GM21786 (cell line): Measurements from ENCODE around the gene NXPH4.

Source experiments
- ATAC-seq: cut with Tn5 transposase; IDR thresholded peaks from one replicate; pipeline ENCODE4 v1.9.1; 2021; ENCODE audit not compliant: unreplicated experiment

NXPH4 gene

GRCh38 chr12:57216014-57216911 is at the start of gene NXPH4:
Gene NXPH4 (plus strand): TSS chr12:57216794. CDS start chr12:57216970, 176 bp downstream.
- ATAC-seq, result no peak

- no peak for ATAC-seq
Observed at GRCh38 chr12:57166971-57167371, 49.6 kb upstream of the NXPH4 start.

GRCh38 chr12:57168058-57168457 is 48.5 kb upstream of the NXPH4 start:
- no peak for ATAC-seq

GRCh38 chr12:57169046-57169795 is 47.4 kb upstream of the NXPH4 start:
- no peak for ATAC-seq

GRCh38 chr12:57169969-57170368 is 46.6 kb upstream of the NXPH4 start:
- ATAC-seq, result no peak

- ATAC-seq, result no peak
Observed at GRCh38 chr12:57170408-57170807, 46.2 kb upstream of the NXPH4 start.

- no peak for ATAC-seq
Observed at GRCh38 chr12:57170927-57171326, 45.7 kb upstream of the NXPH4 start.

GRCh38 chr12:57171668-57172067 is 44.9 kb upstream of the NXPH4 start:
- no peak for ATAC-seq

GRCh38 chr12:57173089-57173488 is 43.5 kb upstream of the NXPH4 start:
- ATAC-seq, result no peak

- ATAC-seq, result no peak
Observed at GRCh38 chr12:57173683-57174082, 42.9 kb upstream of the NXPH4 start.

- ATAC-seq, result no peak
Observed at GRCh38 chr12:57175428-57176138, 41.0 kb upstream of the NXPH4 start.

- ATAC-seq, result no peak
Observed at GRCh38 chr12:57176139-57176477, 40.5 kb upstream of the NXPH4 start.

GRCh38 chr12:57176846-57177245 is 39.7 kb upstream of the NXPH4 start:
- no peak for ATAC-seq

- no peak for ATAC-seq
Observed at GRCh38 chr12:57177354-57177753, 39.2 kb upstream of the NXPH4 start.

GRCh38 chr12:57178213-57178612 is 38.4 kb upstream of the NXPH4 start:
- ATAC-seq, result no peak

GRCh38 chr12:57179331-57180086 is 37.1 kb upstream of the NXPH4 start:
- no peak for ATAC-seq

- ATAC-seq, result no peak
Observed at GRCh38 chr12:57180321-57180989, 36.1 kb upstream of the NXPH4 start.

GRCh38 chr12:57181072-57181471 is 35.5 kb upstream of the NXPH4 start:
- ATAC-seq, result no peak

GRCh38 chr12:57181561-57182155 is 34.9 kb upstream of the NXPH4 start:
- no peak for ATAC-seq
